Medulla oblongata (tissue), 1 donor: ENCODE results near the gene BTBD7.

Experiments
- DNase-seq: peaks from one replicate; pipeline ENCODE4 v3.0.0-alpha.2; 2015; ENCODE audit errors: extremely low spot score

Gene BTBD7

GRCh38 chr14:93302688-93303581 lies 29.9 kb downstream of the BTBD7 start:
- DNase-seq, result no peak

GRCh38 chr14:93301821-93302447 lies 30.9 kb downstream of the BTBD7 start:
- DNase-seq, result no peak

GRCh38 chr14:93299866-93300265 lies 33.0 kb downstream of the BTBD7 start:
- DNase-seq, result no peak

GRCh38 chr14:93299416-93299815 lies 33.4 kb downstream of the BTBD7 start:
- no peak for DNase-seq

GRCh38 chr14:93295541-93296220 lies 37.2 kb downstream of the BTBD7 start:
- no peak for DNase-seq

GRCh38 chr14:93286212-93286890 lies 46.5 kb downstream of the BTBD7 start:
- DNase-seq, result no peak

- DNase-seq, result peak; percentile 35
Observed at GRCh38 chr14:93285044-93285443, 47.8 kb downstream of the BTBD7 start.

GRCh38 chr14:93281937-93282336 lies 50.9 kb downstream of the BTBD7 start:
- DNase-seq, result no peak

GRCh38 chr14:93280743-93281142 lies 52.1 kb downstream of the BTBD7 start:
- no peak for DNase-seq

- DNase-seq, result no peak
Observed at GRCh38 chr14:93276031-93276716, 56.7 kb downstream of the BTBD7 start.

- no peak for DNase-seq
Observed at GRCh38 chr14:93274055-93274806, 58.6 kb downstream of the BTBD7 start.

GRCh38 chr14:93271111-93271510 lies 61.7 kb downstream of the BTBD7 start:
- DNase-seq, result peak; percentile 31

GRCh38 chr14:93269341-93270068 lies 63.3 kb downstream of the BTBD7 start:
- peak; percentile 93 for DNase-seq

- no peak for DNase-seq
Observed at GRCh38 chr14:93268406-93268805, 64.4 kb downstream of the BTBD7 start.

GRCh38 chr14:93267149-93267711 lies 65.6 kb downstream of the BTBD7 start:
- DNase-seq, result no peak

- no peak for DNase-seq
Observed at GRCh38 chr14:93266127-93266526, 66.7 kb downstream of the BTBD7 start.

GRCh38 chr14:93263416-93263815 lies 69.4 kb downstream of the BTBD7 start:
- no peak for DNase-seq

GRCh38 chr14:93262446-93262845 lies 70.4 kb downstream of the BTBD7 start:
- no peak for DNase-seq

GRCh38 chr14:93249128-93249831 lies 83.6 kb downstream of the BTBD7 start:
- no peak for DNase-seq
